Measurements from ENCODE around the gene TTC9B. TPM values are rescaled to one million over a fixed set of nuclear protein-coding genes. Genes with fewer than 3 reads are reported as not detected.

TTC9B gene
- total and polyA plus RNA-seq, 2 of the 4 experiments (the other 2 are of a cell fraction) = not detected

- peaks cover 37% of the 10 kb centered on the region for H3K36me3 ChIP-seq (ENCODE audit: control insufficient read depth, insufficient read depth, low read length)
- no peak overlapping the region for H3K4me2 ChIP-seq (ENCODE audit: low read depth, low read length)
- no peak overlapping the region for H3K56ac ChIP-seq (ENCODE audit: extremely low read depth, insufficient read depth, low read length)
- H4K91ac ChIP-seq (ENCODE audit: insufficient read depth, low read depth, low read length) = no peak overlapping the region
- no peak overlapping the region for H4K5ac ChIP-seq (ENCODE audit: low read depth, low read length)
- dilution Hi-C loops (cut with HindIII; ENCODE audit: low sequenced_read_pairs, unreplicated experiment) (no loop called here), intact Hi-C loops (cut with micrococcal nuclease) (no loop called here), in situ Hi-C loops (cut with MboI; ENCODE audit: low sequenced_read_pairs) (no loop called here)
- no peaks in the 10 kb centered on the region for H3K4me1 ChIP-seq (ENCODE audit: control insufficient read depth, insufficient read depth, low read length)
- no peak overlapping the region for H2AK9ac ChIP-seq (replicated peaks; ENCODE audit: low read depth, low read length, poor library complexity)
- H3K23ac ChIP-seq (ENCODE audit: low read depth, low read length) = no peak overlapping the region
- no peaks in the 10 kb centered on the region for H3K9me3 ChIP-seq (ENCODE audit: control insufficient read depth, insufficient read depth, low read length)
- no peak overlapping the region for H2BK20ac ChIP-seq (ENCODE audit: low read depth, low read length)
- H2AK5ac ChIP-seq (ENCODE audit: low read depth, low read length) = no peak overlapping the region
- peaks cover 46% of the 10 kb centered on the region for H4K20me1 ChIP-seq (ENCODE audit: insufficient read depth, low read length)
- H3K27ac ChIP-seq (ENCODE audit: insufficient read depth, low read length) = no peak overlapping the region
- no peak overlapping the region for H4K8ac ChIP-seq (ENCODE audit: low read depth in 2 of 2, low read length in 2 of 2)
- no peak overlapping the region for H2AFZ ChIP-seq (replicated peaks; ENCODE audit: low read length, poor library complexity)
- 0 out of 2 replicates have a peak, but pooled peaks cover 7% of the 10 kb centered on the region for H3K9me1 ChIP-seq (ENCODE audit: insufficient read depth, low read length)
- H3K4me3 ChIP-seq (ENCODE audit: insufficient read depth, low read depth, low read length) = no peak overlapping the region
- H3K14ac ChIP-seq (replicated peaks; ENCODE audit: low read depth, low read length) = no peak overlapping the region
- ChIA-PET CTCF (no interaction called here), POLR2A (ENCODE audit: unreplicated experiment) (no interaction called here)
- no peak overlapping the region for H2BK5ac ChIP-seq (ENCODE audit: low read depth, low read length, poor library complexity, severe bottlenecking)
- peaks cover 35 to 76% of the 10 kb centered on the region in 2 experiments for H3K79me1 ChIP-seq (ENCODE audit: low read depth in 1 of 2, low read length in 2 of 2)
- H3K4ac ChIP-seq (ENCODE audit: low read depth, low read length) = no peak overlapping the region
- no peaks in the 10 kb centered on the region for H3K27me3 ChIP-seq (ENCODE audit: control insufficient read depth, insufficient read depth, low read length)
- no peak overlapping the region for H2BK120ac ChIP-seq (ENCODE audit: low read depth, low read length)
- H2BK15ac ChIP-seq (ENCODE audit: low read depth, low read length) = no peak overlapping the region
- ATAC-seq (ENCODE audit: low read depth) (no peak), DNase-seq (no peak)
- TF ChIP-seq CHD1 (IDR thresholded peaks at IDR 0.05; ENCODE audit: low read depth, low read length) = no peak
- no peak for TF ChIP-seq FOS (IDR thresholded peaks at IDR 0.05; ENCODE audit: low read depth, low read length)
- TF ChIP-seq RFX5 (IDR thresholded peaks at IDR 0.05; ENCODE audit: low read depth, low read length) = no peak
- no peak for TF ChIP-seq ELK1 (IDR thresholded peaks at IDR 0.05; ENCODE audit: borderline replicate concordance, low read depth, low read length)
- no peak for TF ChIP-seq CTCF (conservative IDR thresholded peaks at IDR 0.05; ENCODE audit: low read depth, low read length)
- TF ChIP-seq RCOR1 (IDR thresholded peaks at IDR 0.05; ENCODE audit: insufficient replicate concordance, low read length) = no peak
- no peak for TF ChIP-seq BHLHE40 (IDR thresholded peaks at IDR 0.05; ENCODE audit: low read depth, low read length)
- no peak for TF ChIP-seq SMC3 (IDR thresholded peaks at IDR 0.05; ENCODE audit: low read depth, low read length)
- no peak overlapping the region for H3K9ac ChIP-seq (ENCODE audit: low read depth, low read length)
- no peak overlapping the region for H3K18ac ChIP-seq (ENCODE audit: low read depth, low read length)
- WGBS, 2 experiments (ENCODE audit: extremely low coverage in 2 of 2, insufficient read length in 1 of 2) = 86% methylated on average over 1 of the region's 3 CpGs; no CpG with 5 or more reads in 1 of the 2 experiments
- BruUV-seq (replicated peaks) = no TSS peak
Measured at GRCh38 chr19:40255619-40256166, 37.5 kb upstream of the TTC9B start.
